Kidney (tissue), 14 donors: ENCODE data around the gene MDH2. TPM values are rescaled to one million over a fixed set of nuclear protein-coding genes. Genes with fewer than 3 reads are reported as not detected.
A peak's percentile ranks its signal among the peaks of the same experiment; 100 is the strongest.
"Not testable (repeated sequence)": the region's sequence is repeated elsewhere in the genome, so short reads cannot be mapped to it uniquely, and the experiment has no call there.

Experiments
- DNase-seq, 5 donors: peaks; one replicate each; pipeline ENCODE4 v3.0.0-alpha.2; 2013 to 2020
- FAIRE-seq: peaks from 2 replicates; lab custom pipeline; 2012; peaks lifted over from hg19 to GRCh38; lab: Jason Lieb, UNC
- H3K27ac ChIP-seq, 2 donors: one replicate each; pipeline ENCODE4 v1.7.0; 2013; ENCODE audit warnings: low read depth in 2 of 2, low read length in 2 of 2, inconsistent platforms in 1 of 2
- H3K27me3 ChIP-seq: one replicate; pipeline ENCODE4 v1.7.1; 2013; ENCODE audit warnings: low read length, inconsistent platforms; ENCODE audit not compliant: control insufficient read depth, insufficient read depth
- H3K36me3 ChIP-seq, 3 donors: one replicate each; pipeline versions ENCODE4 v1.7.0 to v1.7.1; 2013; ENCODE audit warnings: low read length in 3 of 3, control low read depth in 1 of 3, inconsistent platforms in 1 of 3; ENCODE audit not compliant: insufficient read depth in 3 of 3, control insufficient read depth in 2 of 3
- H3K4me1 ChIP-seq, 3 donors: one replicate each; pipeline versions ENCODE4 v1.7.0 to v1.7.1; 2013; ENCODE audit warnings: low read length in 3 of 3, inconsistent platforms in 1 of 3, low read depth in 1 of 3; ENCODE audit not compliant: control insufficient read depth in 2 of 3, insufficient read depth in 2 of 3
- H3K4me3 ChIP-seq, 3 donors: one replicate each; pipeline versions ENCODE4 v1.7.0 to v1.8.1; 2013; ENCODE audit warnings: low read length in 3 of 3, control low read depth in 1 of 3, inconsistent platforms in 1 of 3
- H3K9ac ChIP-seq, 3 donors: one replicate each; pipeline versions ENCODE4 v1.7.0 to v1.7.1; 2013; ENCODE audit warnings: low read length in 3 of 3, control low read depth in 1 of 3, inconsistent platforms in 1 of 3
- H3K9me3 ChIP-seq, 3 donors: one replicate each; pipeline versions ENCODE4 v1.7.0 to v1.7.1; 2013; ENCODE audit warnings: low read length in 3 of 3, control low read depth in 1 of 3, inconsistent platforms in 1 of 3; ENCODE audit not compliant: control insufficient read depth in 2 of 3, insufficient read depth in 1 of 3
- CTCF ChIP-seq: IDR thresholded peaks from 3 replicates; pipeline ENCODE4 v1.5.1; 2012; ENCODE audit warnings: mild to moderate bottlenecking, moderate library complexity, borderline replicate concordance; ENCODE audit not compliant: insufficient read depth; ENCODE audit errors: extremely low read depth
- intact Hi-C: fragments of 100-400 bp; cut with DNase I; formaldehyde crosslinking; loops from one replicate; pipeline ENCODE4 v1.11.1; 2022
- polyA plus RNA-seq: library from polyadenylated mRNA; stranded (reverse); fragments of 350-450 nt; fragmentation: Illumina TruSeq; extraction: RNeasy Lipid Tissue Mini Kit (QIAGEN cat#74804); gene quantifications from one replicate; pipeline ENCODE4 v1.2.3, GENCODE V29; 2014; ENCODE audit warnings: low read depth, low replicate concordance; ENCODE audit not compliant: insufficient read depth
- total RNA-seq: library from RNA; stranded (reverse); fragmentation: NEBNext Ultra II Directional; extraction: Animal tissue kit (Norgen Biotek cat#: 25700); gene quantifications from one replicate; pipeline ENCODE4 v1.2.1, GENCODE V29; 2021
- donor health status: control.
- donor health status: control.
- donor health status: control.
- donor health status: control.
- donor health status: control.
- donor health status: DM: yes; HTN: yes; CAD: no.
- donor health status: Normal renal cell carcinoma (clear cell type).

The MDH2 gene
- total and polyA plus RNA-seq, 2 donors from 2014 or later = 130 to 233 TPM

DNA sequence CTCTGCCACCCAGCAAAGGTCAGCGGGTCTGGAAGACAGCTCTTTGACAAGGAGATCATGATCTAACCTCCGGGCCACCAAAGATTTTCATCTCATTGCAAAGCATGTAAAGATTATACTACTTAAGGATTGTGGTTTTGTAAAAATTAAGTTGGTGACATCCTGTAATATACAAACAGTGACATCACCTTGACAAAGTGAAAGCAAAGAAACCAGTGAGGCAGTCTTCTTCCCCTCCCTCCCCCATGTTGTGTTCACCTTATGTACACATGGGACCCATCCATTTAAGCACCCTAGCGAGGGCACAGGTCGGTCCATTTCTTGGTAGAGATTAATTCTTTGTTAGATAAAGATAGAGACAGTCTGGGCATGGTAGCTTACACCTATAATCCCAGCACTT is 3.9 kb downstream of the MDH2 start:
- TF ChIP-seq CTCF = no peak
- no peak for FAIRE-seq
- H3K36me3 ChIP-seq = peaks cover 0 to 11% (median 6%) of the 10 kb centered on the region in 3 donors
- H3K4me1 ChIP-seq = peaks cover 0 to 6% (median 5%) of the 10 kb centered on the region in 3 donors
- no peak for DNase-seq
- H3K27ac ChIP-seq = no peak overlapping the region
- no peak overlapping the region for H3K9ac ChIP-seq
- H3K27me3 ChIP-seq = no peaks in the 10 kb centered on the region
- intact Hi-C loops = no loop called here
- no peak overlapping the region for H3K4me3 ChIP-seq
- H3K9me3 ChIP-seq = no peaks in the 10 kb centered on the region

GRCh38 chr7:76052681-76053080 is 4.8 kb downstream of the MDH2 start:
- H3K27me3 ChIP-seq, intact Hi-C loops, H3K4me1 ChIP-seq, H3K9ac ChIP-seq, FAIRE-seq, H3K27ac ChIP-seq, H3K9me3 ChIP-seq, H3K4me3 ChIP-seq, DNase-seq: not testable (repeated sequence)
- peaks cover 0 to 18% (median 9%) of the 10 kb centered on the region in 3 donors for H3K36me3 ChIP-seq

- H3K9ac ChIP-seq = no peak overlapping the region
- no peak for TF ChIP-seq CTCF
- peaks cover 0 to 6% (median 5%) of the 10 kb centered on the region in 3 donors for H3K4me1 ChIP-seq
- H3K27ac ChIP-seq = no peak overlapping the region
- H3K4me3 ChIP-seq = no peak overlapping the region
- FAIRE-seq (no peak), DNase-seq (no peak)
- H3K9me3 ChIP-seq = no peaks in the 10 kb centered on the region
- no peaks in the 10 kb centered on the region for H3K27me3 ChIP-seq
- intact Hi-C loops = no loop called here
- peaks cover 2 to 26% (median 16%) of the 10 kb centered on the region in 3 donors for H3K36me3 ChIP-seq
These were observed 5.6 kb downstream of the MDH2 start for GRCh38 chr7:76053461-76053860.

DNA sequence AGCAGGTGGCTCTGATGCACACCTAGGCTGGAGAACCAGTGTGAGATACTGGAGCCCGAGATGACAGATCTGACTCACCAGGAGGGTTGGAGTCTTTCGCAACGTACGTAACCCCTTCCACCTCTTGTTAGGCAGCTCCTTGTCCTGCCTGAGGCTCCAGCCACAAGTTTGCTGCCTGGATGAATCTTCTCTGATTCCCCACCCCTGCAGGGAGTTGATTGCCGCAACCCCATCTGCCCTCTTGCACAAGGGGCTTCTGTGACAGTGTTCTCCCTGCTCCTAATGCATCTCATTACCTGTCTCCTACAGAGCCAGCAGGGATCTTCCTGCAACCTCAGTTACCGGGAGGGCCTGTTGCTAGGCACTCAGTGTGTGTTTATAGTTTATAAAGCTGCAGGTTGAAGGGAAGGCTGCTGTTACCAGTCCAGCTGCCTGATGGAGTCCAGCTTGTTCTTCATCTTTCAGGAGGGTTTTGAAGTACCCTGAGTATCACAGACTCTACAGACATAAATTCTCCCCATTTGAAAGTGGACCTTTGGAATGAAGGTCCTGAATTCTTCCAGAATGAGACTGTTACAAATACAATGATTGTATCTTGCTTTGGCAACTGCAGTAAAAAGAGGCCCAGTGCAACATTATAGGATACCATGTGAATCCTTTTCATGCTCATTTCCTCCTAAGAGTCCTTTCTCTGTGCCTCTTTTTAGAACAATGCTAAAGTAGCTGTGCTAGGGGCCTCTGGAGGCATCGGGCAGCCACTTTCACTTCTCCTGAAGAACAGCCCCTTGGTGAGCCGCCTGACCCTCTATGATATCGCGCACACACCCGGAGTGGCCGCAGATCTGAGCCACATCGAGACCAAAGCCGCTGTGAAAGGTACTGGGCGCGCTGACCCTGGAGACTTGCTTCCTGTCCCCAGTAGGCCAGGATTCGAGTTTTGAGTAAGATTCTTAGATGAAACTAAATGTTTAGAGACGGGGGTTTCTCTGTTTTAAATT is 6.5 kb downstream of the MDH2 start:
- Histone ChIP-seq H3K4me3 (no peak overlapping the region), H3K9ac (no peak overlapping the region), H3K4me1 (no peaks in the 10 kb centered on the region), H3K27me3 (no peaks in the 10 kb centered on the region), H3K9me3 (no peaks in the 10 kb centered on the region), H3K36me3 (peaks cover 2 to 34% (median 24%) of the 10 kb centered on the region in 3 donors), H3K27ac (no peak overlapping the region)
- intact Hi-C loops = no loop called here
- peak in 1 of 5 donors; percentile 8 for DNase-seq
- FAIRE-seq = no peak
- TF ChIP-seq CTCF = no peak
